ENCODE results near the gene USP15. TPM values are rescaled to one million over a fixed set of nuclear protein-coding genes. Genes with fewer than 3 reads are reported as not detected.

Gene USP15
- total RNA-seq, 1 donor from 2014 or later, result 150 TPM

GRCh38 chr12:62264706-62265105, 4.5 kb downstream of the USP15 start:
- Mint-ChIP-seq H3K27ac (peak overlapping the region; percentile 81), H3K27me3 (no peaks in the 10 kb centered on the region), H3K4me3 (peak overlapping the region; percentile 74), H3K9me3 (no peaks in the 10 kb centered on the region), H3K36me3 (ENCODE audit: low read depth) (peaks cover 20% of the 10 kb centered on the region), H3K4me1 (peaks cover 73% of the 10 kb centered on the region)
- no peak for ATAC-seq (ENCODE audit: low read depth)
- no peak for DNase-seq
- TF ChIP-seq, protein P1, sequence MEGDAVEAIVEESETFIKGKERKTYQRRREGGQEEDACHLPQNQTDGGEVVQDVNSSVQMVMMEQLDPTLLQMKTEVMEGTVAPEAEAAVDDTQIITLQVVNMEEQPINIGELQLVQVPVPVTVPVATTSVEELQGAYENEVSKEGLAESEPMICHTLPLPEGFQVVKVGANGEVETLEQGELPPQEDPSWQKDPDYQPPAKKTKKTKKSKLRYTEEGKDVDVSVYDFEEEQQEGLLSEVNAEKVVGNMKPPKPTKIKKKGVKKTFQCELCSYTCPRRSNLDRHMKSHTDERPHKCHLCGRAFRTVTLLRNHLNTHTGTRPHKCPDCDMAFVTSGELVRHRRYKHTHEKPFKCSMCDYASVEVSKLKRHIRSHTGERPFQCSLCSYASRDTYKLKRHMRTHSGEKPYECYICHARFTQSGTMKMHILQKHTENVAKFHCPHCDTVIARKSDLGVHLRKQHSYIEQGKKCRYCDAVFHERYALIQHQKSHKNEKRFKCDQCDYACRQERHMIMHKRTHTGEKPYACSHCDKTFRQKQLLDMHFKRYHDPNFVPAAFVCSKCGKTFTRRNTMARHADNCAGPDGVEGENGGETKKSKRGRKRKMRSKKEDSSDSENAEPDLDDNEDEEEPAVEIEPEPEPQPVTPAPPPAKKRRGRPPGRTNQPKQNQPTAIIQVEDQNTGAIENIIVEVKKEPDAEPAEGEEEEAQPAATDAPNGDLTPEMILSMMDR (IDR thresholded peaks at IDR 0.05), result no peak
- ChIA-PET CTCF (interaction anchor here (0.6 kb wide), 1 partner anchor 16 kb away, joined by 3 read pairs; no protein-coding TSS in a partner anchor), POLR2A (interaction anchor here (1.5 kb wide), 1 partner anchor 202 kb away, joined by 3 read pairs; the partner anchor contains the start of gene MON2)
- intact Hi-C loops (cut with micrococcal nuclease), result loop anchor here (5.0 to 10.0 kb wide), 4 partner anchors 33 to 530 kb away; no protein-coding TSS in a partner anchor

DNA sequence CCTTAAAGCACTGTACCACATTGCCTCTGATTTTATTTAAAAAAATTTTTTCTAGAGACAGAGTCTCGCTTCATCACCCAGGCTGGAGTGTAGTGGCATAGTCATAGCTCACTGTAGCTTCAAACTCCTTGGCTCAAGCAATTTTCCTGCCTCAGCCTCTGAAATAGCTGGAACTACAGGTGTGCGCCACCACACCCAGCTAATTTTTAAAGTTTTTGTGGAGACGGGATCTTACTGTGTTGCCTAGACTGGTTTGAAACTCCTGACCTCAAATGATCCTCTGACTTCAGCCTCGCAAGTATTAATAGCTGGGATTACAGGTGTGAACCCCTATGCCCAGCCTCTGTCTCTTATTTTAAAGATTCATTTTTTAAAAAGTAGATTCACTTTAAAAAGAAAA, 5.3 kb downstream of the USP15 start:
- POLR2A ChIA-PET, result interaction anchor here (1.0 kb wide), 1 partner anchor 23 kb away, joined by 3 read pairs; no protein-coding TSS in a partner anchor
- intact Hi-C loops (cut with micrococcal nuclease), result loop anchor here (10.0 kb wide), 1 partner anchor 529 kb away; no protein-coding TSS in a partner anchor
- CTCF ChIA-PET, result interaction anchor here (0.6 to 1.1 kb wide), 2 partner anchors 9 to 17 kb away, joined by 3 to 4 read pairs; no protein-coding TSS in a partner anchor

GRCh38 chr12:62267026-62267425, 6.8 kb downstream of the USP15 start:
- Mint-ChIP-seq H3K27me3 (no peaks in the 10 kb centered on the region), H3K4me1 (peaks cover 80% of the 10 kb centered on the region), H3K4me3 (no peak overlapping the region), H3K9me3 (no peaks in the 10 kb centered on the region), H3K27ac (peak overlapping the region; percentile 26), H3K36me3 (ENCODE audit: low read depth) (peaks cover 14% of the 10 kb centered on the region)
- intact Hi-C loops (cut with micrococcal nuclease), result loop anchor here (10.0 kb wide), 1 partner anchor 528 kb away; no protein-coding TSS in a partner anchor
- ChIA-PET POLR2A (no interaction called here), CTCF (no interaction called here)
- ATAC-seq (ENCODE audit: low read depth) (no peak), DNase-seq (no peak)
- TF ChIP-seq, protein P1 (IDR thresholded peaks at IDR 0.05), result no peak

More for the DNA sequence above, 5.3 kb downstream of the USP15 start:
- Mint-ChIP-seq H3K9me3 (no peaks in the 10 kb centered on the region), H3K27ac (no peak overlapping the region), H3K4me3 (no peak overlapping the region), H3K36me3 (ENCODE audit: low read depth) (peaks cover 15% of the 10 kb centered on the region), H3K4me1 (peaks cover 79% of the 10 kb centered on the region), H3K27me3 (no peaks in the 10 kb centered on the region)
- TF ChIP-seq, protein P1 (IDR thresholded peaks at IDR 0.05), result no peak
- no peak for DNase-seq
- no peak for ATAC-seq (ENCODE audit: low read depth)

GRCh38 chr12:62267480-62267879, 7.3 kb downstream of the USP15 start:
- peak overlapping the region; percentile 15 for H3K4me3 Mint-ChIP-seq
- no peaks in the 10 kb centered on the region for H3K9me3 Mint-ChIP-seq
- H3K27ac Mint-ChIP-seq, result peak overlapping the region; percentile 3
- TF ChIP-seq, protein P1 (IDR thresholded peaks at IDR 0.05), result no peak
- DNase-seq (no peak), ATAC-seq (ENCODE audit: low read depth) (peak; percentile 51)
- CTCF ChIA-PET, result no interaction called here
- H3K36me3 Mint-ChIP-seq (ENCODE audit: low read depth), result peaks cover 14% of the 10 kb centered on the region
- POLR2A ChIA-PET, result no interaction called here
- no peaks in the 10 kb centered on the region for H3K27me3 Mint-ChIP-seq
- intact Hi-C loops (cut with micrococcal nuclease), result loop anchor here (10.0 kb wide), 1 partner anchor 527 kb away; no protein-coding TSS in a partner anchor
- H3K4me1 Mint-ChIP-seq, result peaks cover 80% of the 10 kb centered on the region

GRCh38 chr12:62268956-62269355, 8.8 kb downstream of the USP15 start:
- POLR2A ChIA-PET, result no interaction called here
- Mint-ChIP-seq H3K4me3 (no peak overlapping the region), H3K4me1 (peaks cover 80% of the 10 kb centered on the region), H3K27ac (no peak overlapping the region), H3K36me3 (ENCODE audit: low read depth) (peaks cover 14% of the 10 kb centered on the region), H3K9me3 (no peaks in the 10 kb centered on the region), H3K27me3 (no peaks in the 10 kb centered on the region)
- ATAC-seq (ENCODE audit: low read depth) (no peak), DNase-seq (no peak)
- TF ChIP-seq, protein P1 (IDR thresholded peaks at IDR 0.05), result no peak
- intact Hi-C loops (cut with micrococcal nuclease), result loop anchor here (10.0 kb wide), 1 partner anchor 526 kb away; no protein-coding TSS in a partner anchor
- CTCF ChIA-PET, result no interaction called here

All from activated B cell treated with CpG ODN at 0.5 μM for 24 hours (primary cell).